NCI-H748 (cell line): Measurements from ENCODE around the gene AIG1.

Experiments
- DNase-seq: peaks from one replicate; lab custom pipeline; 2025; ENCODE audit not compliant: unreplicated experiment; lab: John Stamatoyannopoulos, UW

Gene AIG1

GRCh38 chr6:143356101-143356880, 295.6 kb downstream of the AIG1 start:
- no peak for DNase-seq

- DNase-seq, result no peak
Observed at GRCh38 chr6:143357152-143357551, 296.5 kb downstream of the AIG1 start.

- no peak for DNase-seq
Observed at GRCh38 chr6:143357561-143358255, 297.0 kb downstream of the AIG1 start.

GRCh38 chr6:143361536-143362191, 301.0 kb downstream of the AIG1 start:
- no peak for DNase-seq

GRCh38 chr6:143362192-143362558, 301.5 kb downstream of the AIG1 start:
- DNase-seq, result no peak

- DNase-seq, result no peak
Observed at GRCh38 chr6:143363299-143363698, 302.6 kb downstream of the AIG1 start.

- DNase-seq, result no peak
Observed at GRCh38 chr6:143368426-143368825, 307.7 kb downstream of the AIG1 start.

- no peak for DNase-seq
Observed at GRCh38 chr6:143369971-143370370, 309.3 kb downstream of the AIG1 start.

- DNase-seq, result no peak
Observed at GRCh38 chr6:143370812-143371370, 310.2 kb downstream of the AIG1 start.

- DNase-seq, result no peak
Observed at GRCh38 chr6:143372199-143372882, 311.7 kb downstream of the AIG1 start.

- no peak for DNase-seq
Observed at GRCh38 chr6:143374014-143374413, 313.3 kb downstream of the AIG1 start.

- no peak for DNase-seq
Observed at GRCh38 chr6:143375022-143375585, 314.4 kb downstream of the AIG1 start.

- DNase-seq, result no peak
Observed at GRCh38 chr6:143376375-143376774, 315.7 kb downstream of the AIG1 start.

- DNase-seq, result no peak
Observed at GRCh38 chr6:143376861-143377260, 316.2 kb downstream of the AIG1 start.

GRCh38 chr6:143385636-143386035, 324.9 kb downstream of the AIG1 start:
- no peak for DNase-seq

- DNase-seq, result no peak
Observed at GRCh38 chr6:143390278-143390677, 329.6 kb downstream of the AIG1 start.
